Activated CD8-positive, alpha-beta T cell treated with anti-CD3 and anti-CD28 coated beads for 36 hours (primary cell): ENCODE measurements around the gene DDX41. TPM values are rescaled to one million over a fixed set of nuclear protein-coding genes. Genes with fewer than 3 reads are reported as not detected.
A peak's percentile ranks its signal among the peaks of the same experiment; 100 is the strongest.

Source experiments
- ATAC-seq: fragments of 200-7000 bp; cut with Tn5 transposase; one replicate; pipeline ENCODE4 v1.10.0; 2021; ENCODE audit warnings: mild to moderate bottlenecking, moderate library complexity
- CTCF ChIA-PET: fragments of 350-600 bp; sonication (Branson Sonifier 250); formaldehyde crosslinking; loops from one replicate; lab custom pipeline; 2021; ENCODE audit warnings: antibody characterized with exemption; lab: Charles Lee
- POLR2A ChIA-PET: fragments of 350-600 bp; sonication (Branson Sonifier 250); formaldehyde crosslinking; loops from one replicate; lab custom pipeline; 2021; ENCODE audit warnings: antibody characterized with exemption; lab: Charles Lee
- DNase-seq: peaks from one replicate; pipeline ENCODE4 v3.0.0-alpha.2; 2020
- H3K27ac Mint-ChIP-seq: one replicate; pipeline ENCODE4 v1.8.0; 2021; ENCODE audit warnings: mild to moderate bottlenecking, mixed read lengths
- H3K27me3 Mint-ChIP-seq: one replicate; pipeline ENCODE4 v1.8.0; 2021; ENCODE audit warnings: mixed read lengths
- H3K36me3 Mint-ChIP-seq: one replicate; pipeline ENCODE4 v1.8.0; 2021; ENCODE audit warnings: low read depth, mixed read lengths
- H3K4me1 Mint-ChIP-seq: one replicate; pipeline ENCODE4 v1.8.0; 2021; ENCODE audit warnings: low read depth, mixed read lengths
- H3K4me3 Mint-ChIP-seq: one replicate; pipeline ENCODE4 v1.8.0; 2021; ENCODE audit warnings: mild to moderate bottlenecking, moderate library complexity, mixed read lengths
- H3K9me3 Mint-ChIP-seq: one replicate; pipeline ENCODE4 v1.8.0; 2021; ENCODE audit warnings: mixed read lengths
- intact Hi-C: fragments of 100-400 bp; cut with micrococcal nuclease; formaldehyde crosslinking; loops from one replicate; pipeline ENCODE4 v1.10.0; 2022
- total RNA-seq, 2 experiments: library from RNA; stranded (reverse); gene quantifications; one replicate each; pipeline ENCODE4 v1.2.3, GENCODE V29; 2021
- TF ChIP-seq, protein P1 (sequence below): fragments of 200-600 bp; IDR thresholded peaks from one replicate; pipeline ENCODE4 v1.8.0; 2022; ENCODE audit warnings: antibody characterized with exemption, mild to moderate bottlenecking

The DDX41 gene
- total RNA-seq, 2 experiments from 2014 or later = 226 to 228 TPM

DNA sequence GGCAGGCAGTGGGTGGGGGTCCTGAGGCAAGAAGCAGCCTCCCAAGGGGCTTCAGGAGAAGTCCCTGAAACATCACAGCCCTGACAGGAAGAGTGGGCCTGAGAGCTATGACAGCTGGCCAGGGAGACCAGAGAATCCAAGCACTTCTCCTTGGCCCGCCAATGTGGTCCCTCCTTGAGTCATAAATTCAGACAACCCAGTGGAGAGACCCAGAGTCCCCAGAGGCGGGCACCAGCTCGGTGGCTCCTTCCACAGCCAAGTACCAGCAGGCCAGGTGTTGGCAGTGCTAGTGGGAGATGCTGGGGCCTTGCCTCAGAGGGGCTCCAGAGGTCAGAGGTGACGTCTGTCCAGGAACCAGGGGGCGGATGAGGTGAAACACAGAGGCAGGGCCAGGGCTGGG, 5.6 kb downstream of the DDX41 start:
- peaks cover 60% of the 10 kb centered on the region for H3K36me3 Mint-ChIP-seq
- no peak overlapping the region for H3K4me3 Mint-ChIP-seq
- POLR2A ChIA-PET = interaction anchor here (1.4 kb wide), 1 partner anchor 9 kb away, joined by 5 read pairs; no protein-coding TSS in a partner anchor
- H3K27me3 Mint-ChIP-seq = no peaks in the 10 kb centered on the region
- DNase-seq (no peak), ATAC-seq (no peak)
- CTCF ChIA-PET = interaction anchor here (1.0 to 9.4 kb wide), 4 partner anchors 9 to 121 kb away, joined by 3 to 65 read pairs (median 3); no protein-coding TSS in a partner anchor
- H3K9me3 Mint-ChIP-seq = no peaks in the 10 kb centered on the region
- intact Hi-C loops = no loop called here
- TF ChIP-seq, protein P1, sequence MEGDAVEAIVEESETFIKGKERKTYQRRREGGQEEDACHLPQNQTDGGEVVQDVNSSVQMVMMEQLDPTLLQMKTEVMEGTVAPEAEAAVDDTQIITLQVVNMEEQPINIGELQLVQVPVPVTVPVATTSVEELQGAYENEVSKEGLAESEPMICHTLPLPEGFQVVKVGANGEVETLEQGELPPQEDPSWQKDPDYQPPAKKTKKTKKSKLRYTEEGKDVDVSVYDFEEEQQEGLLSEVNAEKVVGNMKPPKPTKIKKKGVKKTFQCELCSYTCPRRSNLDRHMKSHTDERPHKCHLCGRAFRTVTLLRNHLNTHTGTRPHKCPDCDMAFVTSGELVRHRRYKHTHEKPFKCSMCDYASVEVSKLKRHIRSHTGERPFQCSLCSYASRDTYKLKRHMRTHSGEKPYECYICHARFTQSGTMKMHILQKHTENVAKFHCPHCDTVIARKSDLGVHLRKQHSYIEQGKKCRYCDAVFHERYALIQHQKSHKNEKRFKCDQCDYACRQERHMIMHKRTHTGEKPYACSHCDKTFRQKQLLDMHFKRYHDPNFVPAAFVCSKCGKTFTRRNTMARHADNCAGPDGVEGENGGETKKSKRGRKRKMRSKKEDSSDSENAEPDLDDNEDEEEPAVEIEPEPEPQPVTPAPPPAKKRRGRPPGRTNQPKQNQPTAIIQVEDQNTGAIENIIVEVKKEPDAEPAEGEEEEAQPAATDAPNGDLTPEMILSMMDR = no peak
- peaks cover 41% of the 10 kb centered on the region for H3K4me1 Mint-ChIP-seq
- H3K27ac Mint-ChIP-seq = no peak overlapping the region

DNA sequence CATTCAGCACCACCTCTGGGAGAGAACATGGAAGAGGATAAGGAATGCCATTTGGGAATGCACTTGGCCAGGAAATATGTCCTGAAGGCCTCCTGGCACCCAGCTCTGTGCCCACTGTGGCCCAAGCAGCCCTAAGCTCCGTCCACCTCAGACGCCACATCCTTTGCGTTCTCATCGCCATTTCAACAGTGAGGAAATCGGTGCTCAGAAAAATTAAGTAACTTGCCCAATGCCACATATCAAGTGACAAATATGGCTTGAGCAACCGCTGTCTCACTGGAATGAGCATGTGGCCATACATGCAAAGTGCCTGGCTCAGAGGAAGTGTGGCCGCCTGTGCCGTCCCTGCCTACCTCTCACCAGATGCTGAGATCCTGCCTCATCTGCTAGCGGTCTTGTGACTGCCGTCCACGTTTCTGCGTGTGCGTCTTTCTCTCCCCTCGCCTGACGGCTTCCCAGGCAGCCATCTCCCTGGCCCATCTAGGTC, 6.2 kb downstream of the DDX41 start:
- Mint-ChIP-seq H3K4me3 (no peak overlapping the region), H3K9me3 (no peaks in the 10 kb centered on the region), H3K4me1 (peaks cover 36% of the 10 kb centered on the region), H3K27ac (no peak overlapping the region), H3K27me3 (no peaks in the 10 kb centered on the region), H3K36me3 (peaks cover 54% of the 10 kb centered on the region)
- intact Hi-C loops = no loop called here
- no peak for ATAC-seq
- no peak for DNase-seq
- ChIA-PET POLR2A (interaction anchor here (0.6 to 1.4 kb wide), 4 partner anchors 9 to 82 kb away, joined by 3 to 5 read pairs (median 3); no protein-coding TSS in a partner anchor), CTCF (interaction anchor here (1.0 to 9.4 kb wide), 4 partner anchors 9 to 120 kb away, joined by 3 to 65 read pairs (median 3); no protein-coding TSS in a partner anchor)
- TF ChIP-seq, protein P1 = no peak

DNA sequence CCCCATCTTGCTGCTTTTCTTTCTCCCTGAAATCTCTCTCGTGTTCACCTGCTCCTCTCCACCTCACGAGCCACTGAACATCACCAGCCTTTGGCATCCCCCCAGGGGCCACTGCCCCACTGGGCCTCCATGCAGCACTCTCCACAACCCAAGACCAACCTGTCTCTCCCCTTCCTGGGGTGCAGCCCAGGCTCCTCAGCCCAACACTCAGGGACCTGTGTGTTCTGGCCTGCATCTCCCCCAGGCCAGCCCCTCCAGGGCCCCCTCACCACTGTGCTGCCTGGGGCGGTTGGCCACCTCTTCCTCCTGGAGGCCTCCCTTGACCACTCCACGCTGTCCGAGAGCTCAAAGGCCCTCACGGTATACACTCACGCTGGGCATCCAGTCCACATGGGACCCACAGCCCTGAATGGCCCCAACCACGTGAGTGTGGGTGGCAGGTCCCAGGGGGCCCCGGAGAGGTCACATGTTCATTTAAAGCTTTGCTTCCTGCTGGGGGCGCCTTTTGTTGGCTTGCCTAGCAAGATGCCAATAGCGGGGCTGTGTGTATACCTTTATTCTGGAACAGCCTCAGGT, 6.7 kb downstream of the DDX41 start:
- TF ChIP-seq, protein P1 = no peak
- ATAC-seq (peak; percentile 52), DNase-seq (peak; percentile 48)
- no peak overlapping the region for H3K27ac Mint-ChIP-seq
- H3K27me3 Mint-ChIP-seq = no peaks in the 10 kb centered on the region
- ChIA-PET POLR2A (interaction anchor here (0.6 to 1.4 kb wide), 5 partner anchors 8 to 83 kb away, joined by 3 to 5 read pairs (median 3); no protein-coding TSS in a partner anchor), CTCF (interaction anchor here (1.0 to 9.4 kb wide), 3 partner anchors 8 to 106 kb away, joined by 3 to 65 read pairs (median 8); no protein-coding TSS in a partner anchor)
- intact Hi-C loops = no loop called here
- H3K36me3 Mint-ChIP-seq = peaks cover 49% of the 10 kb centered on the region
- H3K4me3 Mint-ChIP-seq = no peak overlapping the region
- peaks cover 31% of the 10 kb centered on the region for H3K4me1 Mint-ChIP-seq
- H3K9me3 Mint-ChIP-seq = no peaks in the 10 kb centered on the region

DNA sequence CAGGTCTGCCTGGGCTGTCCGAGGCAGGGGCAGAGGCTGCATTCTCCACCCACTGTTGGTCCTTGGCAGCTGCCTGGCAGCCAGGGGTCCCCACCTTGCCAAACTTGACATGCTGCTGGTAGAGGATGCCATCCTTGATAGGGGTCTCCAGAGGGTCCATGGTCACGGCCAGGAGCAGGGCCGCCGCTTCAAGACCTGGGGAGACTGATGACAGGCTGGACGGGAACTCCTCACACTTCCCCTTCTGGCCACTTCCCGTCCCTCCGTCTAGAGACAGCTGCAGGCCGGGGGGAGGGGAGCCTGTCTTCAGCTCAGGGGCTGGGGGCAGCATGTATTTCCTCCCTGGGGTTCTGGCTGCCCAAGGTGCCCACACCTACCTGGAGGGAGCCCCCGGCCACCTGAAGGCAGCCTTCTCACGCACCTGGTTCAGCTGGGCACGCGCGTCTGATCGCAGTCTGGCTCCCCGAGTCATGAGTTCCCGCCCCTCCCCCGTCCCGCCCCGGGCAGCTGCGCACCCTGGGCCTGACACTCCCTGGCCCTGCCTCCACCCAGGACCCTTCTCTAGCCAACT, 7.3 kb downstream of the DDX41 start, which contains the start of gene DOK3:
TSS of gene DOK3 (minus strand) at position 446 of the 571 bp plus-strand sequence. CDS start at position 160, 286 bp downstream.
- intact Hi-C loops = no loop called here
- CTCF ChIA-PET = interaction anchor here (0.9 to 9.4 kb wide), 5 partner anchors 8 to 119 kb away, joined by 3 to 65 read pairs (median 8); no protein-coding TSS in a partner anchor
- no peak within 1 kb of the TSS for H3K4me3 Mint-ChIP-seq
- no peaks in the 10 kb centered on the region for H3K27me3 Mint-ChIP-seq
- DNase-seq (peak; percentile 38), ATAC-seq (peak; percentile 31)
- no peak within 1 kb of the TSS for H3K27ac Mint-ChIP-seq
- TF ChIP-seq, protein P1 = no peak
- H3K9me3 Mint-ChIP-seq = no peaks in the 10 kb centered on the region
- POLR2A ChIA-PET = interaction anchor here (1.1 to 1.4 kb wide), 6 partner anchors 8 to 130 kb away, joined by 3 to 5 read pairs (median 3); no protein-coding TSS in a partner anchor
- H3K36me3 Mint-ChIP-seq = peaks cover 43% of the 10 kb centered on the region
- H3K4me1 Mint-ChIP-seq = peaks cover 26% of the 10 kb centered on the region
